Measurements from ENCODE around the gene FILIP1L.

DNA sequence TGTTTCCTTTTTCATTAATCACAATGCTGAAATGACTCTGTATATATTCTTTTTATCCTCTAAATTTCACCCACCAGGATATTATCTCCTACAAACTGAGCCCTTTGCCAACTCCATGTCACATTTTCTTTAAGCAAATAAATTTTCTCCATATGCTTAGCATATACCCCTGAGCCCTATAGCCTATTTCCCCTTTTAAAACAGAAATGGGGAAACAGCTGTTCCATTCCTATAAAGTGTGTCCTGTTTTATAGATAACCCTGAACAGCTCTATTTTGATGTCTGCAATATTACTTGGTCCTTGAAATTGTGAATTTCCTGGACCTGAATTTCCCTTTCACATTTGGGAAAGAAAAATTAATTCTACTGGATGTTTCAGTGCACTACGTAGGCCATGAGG is 15.6 kb upstream of the FILIP1L start:
- TF ChIP-seq TEAD4 (IDR thresholded peaks at IDR 0.05; ENCODE audit: low read depth, low read length) (no peak), POLR2A (IDR thresholded peaks at IDR 0.05; ENCODE audit: control extremely low read depth in 1 of 2, low read depth in 2 of 2, low read length in 2 of 2) (no peak), RNF2 (IDR thresholded peaks at IDR 0.05; ENCODE audit: borderline replicate concordance, low read depth, low read length, missing control alignments, poor library complexity, severe bottlenecking) (no peak), EZH2 (IDR thresholded peaks at IDR 0.05; ENCODE audit: low read depth, low read length, severe bottlenecking) (no peak), CHD2 (IDR thresholded peaks at IDR 0.05; ENCODE audit: low read length) (no peak)
- TF ChIP-seq, protein P1, sequence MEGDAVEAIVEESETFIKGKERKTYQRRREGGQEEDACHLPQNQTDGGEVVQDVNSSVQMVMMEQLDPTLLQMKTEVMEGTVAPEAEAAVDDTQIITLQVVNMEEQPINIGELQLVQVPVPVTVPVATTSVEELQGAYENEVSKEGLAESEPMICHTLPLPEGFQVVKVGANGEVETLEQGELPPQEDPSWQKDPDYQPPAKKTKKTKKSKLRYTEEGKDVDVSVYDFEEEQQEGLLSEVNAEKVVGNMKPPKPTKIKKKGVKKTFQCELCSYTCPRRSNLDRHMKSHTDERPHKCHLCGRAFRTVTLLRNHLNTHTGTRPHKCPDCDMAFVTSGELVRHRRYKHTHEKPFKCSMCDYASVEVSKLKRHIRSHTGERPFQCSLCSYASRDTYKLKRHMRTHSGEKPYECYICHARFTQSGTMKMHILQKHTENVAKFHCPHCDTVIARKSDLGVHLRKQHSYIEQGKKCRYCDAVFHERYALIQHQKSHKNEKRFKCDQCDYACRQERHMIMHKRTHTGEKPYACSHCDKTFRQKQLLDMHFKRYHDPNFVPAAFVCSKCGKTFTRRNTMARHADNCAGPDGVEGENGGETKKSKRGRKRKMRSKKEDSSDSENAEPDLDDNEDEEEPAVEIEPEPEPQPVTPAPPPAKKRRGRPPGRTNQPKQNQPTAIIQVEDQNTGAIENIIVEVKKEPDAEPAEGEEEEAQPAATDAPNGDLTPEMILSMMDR (IDR thresholded peaks at IDR 0.05; ENCODE audit: control extremely low read depth in 1 of 3, insufficient read depth in 1 of 3, low read depth in 1 of 3, low read length in 3 of 3): no peak

All from H1 (cell line).